Astrocyte of the cerebellum (primary cell): ENCODE data around the gene MAL.

Experiments
- DNase-seq: peaks from one replicate; pipeline ENCODE4 v3.0.0-alpha.2; 2011; ENCODE audit warnings: low read depth
- H3K4me3 ChIP-seq: 2 replicates; pipeline ENCODE4 v1.5.1; 2011; ENCODE audit warnings: mild to moderate bottlenecking, low read depth, low read length, moderate library complexity
- CTCF ChIP-seq: IDR thresholded peaks from 2 replicates; pipeline ENCODE4 v1.5.1; 2012; ENCODE audit warnings: low read length, low read depth, moderate library complexity, mild to moderate bottlenecking; ENCODE audit errors: missing control alignments
- in situ Hi-C: cut with HindIII; loops from 2 replicates; pipeline ENCODE4 v1.10.0; 2017; ENCODE audit warnings: low sequenced_read_pairs

The MAL gene

GRCh38 chr2:95004287-95004686, 21.2 kb upstream of the MAL start:
- in situ Hi-C loops: no loop called here
- no peak overlapping the region for H3K4me3 ChIP-seq
- no peak for DNase-seq
- TF ChIP-seq CTCF: no peak

- in situ Hi-C loops: no loop called here
- no peak for TF ChIP-seq CTCF
- no peak overlapping the region for H3K4me3 ChIP-seq
- no peak for DNase-seq
Measured at GRCh38 chr2:95004711-95005110, 20.8 kb upstream of the MAL start.

GRCh38 chr2:95005726-95006125, 19.8 kb upstream of the MAL start:
- no peak for DNase-seq
- no peak for TF ChIP-seq CTCF
- H3K4me3 ChIP-seq: no peak overlapping the region
- in situ Hi-C loops: no loop called here

- no peak for TF ChIP-seq CTCF
- DNase-seq: no peak
- in situ Hi-C loops: no loop called here
- H3K4me3 ChIP-seq: no peak overlapping the region
Measured at GRCh38 chr2:95006588-95006987, 18.9 kb upstream of the MAL start.

GRCh38 chr2:95007031-95007609, 18.4 kb upstream of the MAL start:
- TF ChIP-seq CTCF: no peak
- in situ Hi-C loops: no loop called here
- H3K4me3 ChIP-seq: no peak overlapping the region

GRCh38 chr2:95007822-95008221, 17.7 kb upstream of the MAL start:
- in situ Hi-C loops: no loop called here
- no peak for TF ChIP-seq CTCF
- H3K4me3 ChIP-seq: no peak overlapping the region
- DNase-seq: no peak

More at GRCh38 chr2:95007031-95007609, 18.4 kb upstream of the MAL start:
- DNase-seq: no peak

GRCh38 chr2:95008306-95008705, 17.2 kb upstream of the MAL start:
- no peak for DNase-seq
- H3K4me3 ChIP-seq: no peak overlapping the region
- in situ Hi-C loops: no loop called here
- TF ChIP-seq CTCF: no peak
